Measurements from ENCODE around the gene ZNF276. TPM values are rescaled to one million over a fixed set of nuclear protein-coding genes. Genes with fewer than 3 reads are reported as not detected.

Gene ZNF276
- total and polyA plus RNA-seq, 2 donors (not counting 1 experiment from before 2014, with no cell fraction given), result 82.7 to 110 TPM

DNA sequence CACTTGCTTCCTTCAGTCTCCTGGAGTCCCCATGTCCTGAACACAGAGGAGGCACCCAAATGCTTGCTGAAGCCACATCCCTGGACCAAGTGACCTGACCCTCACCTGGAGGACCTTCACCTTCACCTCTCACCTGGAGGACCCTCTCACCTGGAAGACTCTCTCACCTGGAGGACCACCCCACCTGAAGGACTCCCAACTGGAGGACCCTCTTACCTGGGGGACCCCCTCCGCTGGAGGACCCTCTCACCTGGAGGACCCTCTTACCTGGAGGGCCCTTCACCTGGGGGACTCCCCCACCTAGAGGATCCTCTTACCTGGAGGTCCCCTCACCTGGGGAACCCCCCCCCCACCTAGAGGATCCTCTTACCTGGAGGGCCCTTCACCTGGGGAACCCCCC is 35.4 kb upstream of the ZNF276 start:
- H3K4me2 ChIP-seq (replicated peaks; ENCODE audit: low read depth, low read length, poor library complexity, severe bottlenecking), result peak overlapping the region; percentile 100
- H4K20me1 ChIP-seq (ENCODE audit: control insufficient read depth, insufficient read depth, low read length, poor library complexity, severe bottlenecking), result peaks cover 13% of the 10 kb centered on the region
- H2AFZ ChIP-seq (ENCODE audit: insufficient read depth, low read depth, low read length, poor library complexity, severe bottlenecking), result peak overlapping the region; percentile 99
- no peak overlapping the region for H3K27ac ChIP-seq (ENCODE audit: low read length in 2 of 2)
- ChIA-PET CTCF (interaction anchor here (1.0 to 1.9 kb wide), 2 partner anchors 14 to 127 kb away, joined by 3 to 8 read pairs; no protein-coding TSS in a partner anchor), POLR2A (interaction anchor here (0.6 to 1.5 kb wide), 3 partner anchors 11 to 15 kb away, joined by 5 to 8 read pairs (median 6); partner anchors contain the start of gene SPATA2L)
- H3K79me2 ChIP-seq (ENCODE audit: control insufficient read depth, insufficient read depth, low read length), result peaks cover 32% of the 10 kb centered on the region
- H3K36me3 ChIP-seq (replicated peaks in 1 of 2; ENCODE audit: control extremely low read depth in 1 of 2, control insufficient read depth in 1 of 2, extremely low read depth in 1 of 2, insufficient read depth in 2 of 2, low read length in 1 of 2), result peaks cover 2 to 8% of the 10 kb centered on the region in 2 experiments
- Mint-ChIP-seq H3K27ac (peak overlapping the region; percentile 59), H3K4me1 (peaks cover 18% of the 10 kb centered on the region), H3K27me3 (no peaks in the 10 kb centered on the region), H3K4me3 (peak overlapping the region; percentile 74), H3K9me3 (ENCODE audit: insufficient read depth) (no peaks in the 10 kb centered on the region)
- H3K4me1 ChIP-seq (ENCODE audit: control insufficient read depth in 2 of 2, insufficient read depth in 2 of 2, low read length in 2 of 2), result peaks cover 7 to 15% of the 10 kb centered on the region in 2 donors
- no peak for ATAC-seq (ENCODE audit: low read depth)
- intact Hi-C loops (cut with micrococcal nuclease), result loop anchor here (1.0 to 5.0 kb wide), 5 partner anchors 14 to 188 kb away; partner anchors contain the start of genes RPL13, VPS9D1 and ZNF276
- no peak for TF ChIP-seq EZH2 (IDR thresholded peaks at IDR 0.05; ENCODE audit: borderline replicate concordance, insufficient read depth, low read depth, low read length, poor library complexity, severe bottlenecking)
- H3K9me3 ChIP-seq (ENCODE audit: control extremely low read depth in 1 of 3, control insufficient read depth in 2 of 3, insufficient read depth in 1 of 3, low read length in 2 of 3), result no peaks in the 10 kb centered on the region
- H3K9ac ChIP-seq (ENCODE audit: low read length), result peak overlapping the region; percentile 91
- DNase-seq, result peak; percentile 26
- H3K4me3 ChIP-seq (ENCODE audit: control extremely low read depth in 1 of 5, extremely low read depth in 1 of 5, insufficient read depth in 1 of 5, low read depth in 2 of 5, low read length in 4 of 5), result peak overlapping the region in 1 of 5 experiments; percentile 96
- WGBS (ENCODE audit: insufficient coverage), result no CpG with 5 or more reads among the region's 1 CpG
- H3K27me3 ChIP-seq (replicated peaks in 1 of 4; ENCODE audit: control extremely low read depth in 1 of 4, control insufficient read depth in 3 of 4, insufficient read depth in 4 of 4, low read length in 3 of 4), result no peaks in the 10 kb centered on the region

DNA sequence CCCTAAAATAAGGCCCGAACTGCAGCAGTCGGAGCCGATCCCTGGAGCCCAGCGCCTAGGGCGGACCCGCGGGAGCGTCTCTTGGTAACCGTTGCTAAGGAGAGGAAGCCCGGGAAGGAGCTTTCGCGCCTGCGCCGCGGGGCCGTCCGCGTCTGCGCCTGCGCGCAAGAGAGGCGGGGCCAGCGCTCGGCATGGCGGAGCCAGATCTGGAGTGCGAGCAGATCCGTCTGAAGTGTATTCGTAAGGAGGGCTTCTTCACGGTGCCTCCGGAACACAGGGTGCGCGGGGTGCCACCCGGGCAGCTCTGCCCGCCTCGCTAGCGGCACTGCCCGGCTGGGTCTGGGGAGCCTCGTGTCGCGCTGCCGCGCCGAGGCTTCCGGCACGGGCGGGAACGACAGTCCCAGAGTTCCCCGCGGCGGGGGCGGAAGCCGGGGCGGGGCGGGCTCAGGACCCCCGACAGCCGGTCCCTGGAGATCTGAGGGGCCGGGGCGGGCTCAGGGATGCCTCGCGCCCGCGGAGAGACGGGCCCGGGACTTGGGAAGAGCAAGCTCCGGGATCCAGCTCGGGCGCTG is 34.7 kb upstream of the ZNF276 start, which contains the start of gene CDK10:
TSS of gene CDK10 (plus strand) at position 170 of the 572 bp plus-strand sequence. CDS start at position 192, 22 bp downstream.
- under 1% methylated on average over 67 of the region's 67 CpGs for WGBS (ENCODE audit: insufficient coverage)
- H3K4me1 ChIP-seq (ENCODE audit: control insufficient read depth in 2 of 2, insufficient read depth in 2 of 2, low read length in 2 of 2), result peaks cover 7 to 15% of the 10 kb centered on the region in 2 donors
- peak within 1 kb of the TSS; percentile 96 for H3K4me3 Mint-ChIP-seq
- POLR2A ChIA-PET, result interaction anchor here (0.6 to 1.5 kb wide), 6 partner anchors 10 to 187 kb away, joined by 3 to 8 read pairs (median 6); partner anchors contain the start of genes SPATA2L and TCF25
- H3K27ac Mint-ChIP-seq, result peak within 1 kb of the TSS; percentile 97
- no peaks in the 10 kb centered on the region for H3K9me3 ChIP-seq (ENCODE audit: control extremely low read depth in 1 of 3, control insufficient read depth in 2 of 3, insufficient read depth in 1 of 3, low read length in 2 of 3)
- peaks cover 2 to 13% of the 10 kb centered on the region in 2 experiments for H3K36me3 ChIP-seq (replicated peaks in 1 of 2; ENCODE audit: control extremely low read depth in 1 of 2, control insufficient read depth in 1 of 2, extremely low read depth in 1 of 2, insufficient read depth in 2 of 2, low read length in 1 of 2)
- intact Hi-C loops (cut with micrococcal nuclease), result loop anchor here (1.0 to 5.0 kb wide), 5 partner anchors 14 to 188 kb away; partner anchors contain the start of genes RPL13, VPS9D1 and ZNF276
- H2AFZ ChIP-seq (ENCODE audit: insufficient read depth, low read depth, low read length, poor library complexity, severe bottlenecking), result peak within 1 kb of the TSS; percentile 99
- CTCF ChIA-PET, result interaction anchor here (1.0 to 1.9 kb wide), 3 partner anchors 13 to 174 kb away, joined by 3 to 8 read pairs (median 3); no protein-coding TSS in a partner anchor
- H3K4me2 ChIP-seq (replicated peaks; ENCODE audit: low read depth, low read length, poor library complexity, severe bottlenecking), result peak within 1 kb of the TSS; percentile 100
- peaks cover 32% of the 10 kb centered on the region for H3K79me2 ChIP-seq (ENCODE audit: control insufficient read depth, insufficient read depth, low read length)
- peaks cover 18% of the 10 kb centered on the region for H3K4me1 Mint-ChIP-seq
- H3K9ac ChIP-seq (ENCODE audit: low read length), result peak within 1 kb of the TSS; percentile 91
- TF ChIP-seq, protein P1, sequence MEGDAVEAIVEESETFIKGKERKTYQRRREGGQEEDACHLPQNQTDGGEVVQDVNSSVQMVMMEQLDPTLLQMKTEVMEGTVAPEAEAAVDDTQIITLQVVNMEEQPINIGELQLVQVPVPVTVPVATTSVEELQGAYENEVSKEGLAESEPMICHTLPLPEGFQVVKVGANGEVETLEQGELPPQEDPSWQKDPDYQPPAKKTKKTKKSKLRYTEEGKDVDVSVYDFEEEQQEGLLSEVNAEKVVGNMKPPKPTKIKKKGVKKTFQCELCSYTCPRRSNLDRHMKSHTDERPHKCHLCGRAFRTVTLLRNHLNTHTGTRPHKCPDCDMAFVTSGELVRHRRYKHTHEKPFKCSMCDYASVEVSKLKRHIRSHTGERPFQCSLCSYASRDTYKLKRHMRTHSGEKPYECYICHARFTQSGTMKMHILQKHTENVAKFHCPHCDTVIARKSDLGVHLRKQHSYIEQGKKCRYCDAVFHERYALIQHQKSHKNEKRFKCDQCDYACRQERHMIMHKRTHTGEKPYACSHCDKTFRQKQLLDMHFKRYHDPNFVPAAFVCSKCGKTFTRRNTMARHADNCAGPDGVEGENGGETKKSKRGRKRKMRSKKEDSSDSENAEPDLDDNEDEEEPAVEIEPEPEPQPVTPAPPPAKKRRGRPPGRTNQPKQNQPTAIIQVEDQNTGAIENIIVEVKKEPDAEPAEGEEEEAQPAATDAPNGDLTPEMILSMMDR (IDR thresholded peaks at IDR 0.05), result no peak
- no peak for TF ChIP-seq EZH2 (IDR thresholded peaks at IDR 0.05; ENCODE audit: borderline replicate concordance, insufficient read depth, low read depth, low read length, poor library complexity, severe bottlenecking)
- no peaks in the 10 kb centered on the region for H3K27me3 Mint-ChIP-seq
- peak within 1 kb of the TSS; percentile 54 to 83 for H3K27ac ChIP-seq (ENCODE audit: low read length in 2 of 2)
- H3K9me3 Mint-ChIP-seq (ENCODE audit: insufficient read depth), result no peaks in the 10 kb centered on the region
- peaks cover 13% of the 10 kb centered on the region for H4K20me1 ChIP-seq (ENCODE audit: control insufficient read depth, insufficient read depth, low read length, poor library complexity, severe bottlenecking)
- H3K27me3 ChIP-seq (replicated peaks in 1 of 4; ENCODE audit: control extremely low read depth in 1 of 4, control insufficient read depth in 3 of 4, insufficient read depth in 4 of 4, low read length in 3 of 4), result no peaks in the 10 kb centered on the region
- peak; percentile 94 for DNase-seq
- H3K4me3 ChIP-seq (ENCODE audit: control extremely low read depth in 1 of 5, extremely low read depth in 1 of 5, insufficient read depth in 1 of 5, low read depth in 2 of 5, low read length in 4 of 5), result peak within 1 kb of the TSS; percentile 52 to 96 (median 78)
- ATAC-seq (ENCODE audit: low read depth), result peak; percentile 90

Measured in B cell (primary cell).